ENCODE data around the gene GPS1.

GPS1 gene

DNA sequence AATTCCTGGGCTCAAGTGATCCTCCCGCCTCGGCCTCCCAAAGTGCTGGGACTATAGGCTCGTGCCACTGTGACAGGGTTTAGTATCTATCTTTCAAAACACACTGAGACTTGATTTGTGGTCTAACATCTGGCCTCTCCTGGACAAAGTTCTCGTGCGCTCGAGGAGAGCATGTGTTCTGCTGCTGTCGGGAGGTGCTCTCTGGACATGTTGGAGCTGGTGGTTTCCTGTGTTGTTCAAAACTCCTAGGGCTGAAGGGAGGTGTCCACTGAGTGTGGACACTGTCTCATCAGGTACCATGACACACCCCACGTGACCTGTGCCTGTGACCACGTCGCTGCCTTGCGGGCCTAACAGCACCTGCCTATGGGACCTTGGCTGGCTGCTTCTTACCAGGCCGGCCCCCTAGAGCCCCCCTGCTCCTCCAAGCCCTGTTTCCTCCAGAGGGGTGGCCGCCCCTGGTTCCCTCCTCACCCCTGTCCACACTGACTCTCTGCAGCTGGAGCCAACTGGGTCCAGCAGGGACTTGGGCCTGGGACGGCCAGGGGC lies 5.7 kb upstream of the GPS1 start:
- no peak for DNase-seq (ENCODE audit: low read depth in 2 of 2)

DNA sequence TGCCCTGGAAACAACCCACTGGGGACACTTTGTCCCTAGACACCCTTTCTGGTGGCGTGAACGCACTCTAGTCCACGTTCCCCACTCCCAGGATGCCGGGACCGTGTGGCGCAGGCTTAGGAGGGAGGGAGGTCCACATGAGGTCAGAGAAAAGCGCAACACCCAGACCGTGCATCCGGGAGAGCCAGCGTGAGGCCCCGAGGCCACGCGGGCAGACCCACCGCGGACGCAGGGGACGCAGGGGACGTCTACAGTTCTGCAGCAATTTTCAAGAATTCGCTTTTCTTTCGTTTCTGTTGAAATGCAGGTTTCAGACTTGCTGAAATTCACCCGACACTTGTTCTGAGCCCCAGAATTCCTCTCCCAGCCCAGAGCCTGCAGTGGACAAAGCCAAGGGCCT lies 4.8 kb upstream of the GPS1 start:
- DNase-seq (ENCODE audit: low read depth in 2 of 2) = no peak

DNA sequence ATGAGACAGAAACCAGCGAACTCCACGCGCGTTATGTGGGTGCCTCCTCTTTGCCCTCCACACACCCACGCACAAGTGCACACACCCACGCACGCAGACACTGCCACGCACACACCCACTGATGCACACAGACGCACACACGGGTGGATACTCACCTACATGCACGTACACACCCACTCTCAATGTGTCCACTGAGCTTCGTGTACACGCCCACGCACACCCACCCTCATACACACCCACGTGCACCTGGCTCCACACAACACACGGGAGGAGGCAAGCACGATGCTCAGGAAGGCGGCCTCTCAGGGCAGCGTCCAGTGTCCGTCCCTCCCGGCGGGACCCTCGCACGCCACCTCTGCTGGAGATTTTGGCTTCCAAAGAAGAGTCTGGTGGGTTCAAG lies 4.3 kb upstream of the GPS1 start:
- DNase-seq (ENCODE audit: low read depth in 2 of 2) = no peak

DNA sequence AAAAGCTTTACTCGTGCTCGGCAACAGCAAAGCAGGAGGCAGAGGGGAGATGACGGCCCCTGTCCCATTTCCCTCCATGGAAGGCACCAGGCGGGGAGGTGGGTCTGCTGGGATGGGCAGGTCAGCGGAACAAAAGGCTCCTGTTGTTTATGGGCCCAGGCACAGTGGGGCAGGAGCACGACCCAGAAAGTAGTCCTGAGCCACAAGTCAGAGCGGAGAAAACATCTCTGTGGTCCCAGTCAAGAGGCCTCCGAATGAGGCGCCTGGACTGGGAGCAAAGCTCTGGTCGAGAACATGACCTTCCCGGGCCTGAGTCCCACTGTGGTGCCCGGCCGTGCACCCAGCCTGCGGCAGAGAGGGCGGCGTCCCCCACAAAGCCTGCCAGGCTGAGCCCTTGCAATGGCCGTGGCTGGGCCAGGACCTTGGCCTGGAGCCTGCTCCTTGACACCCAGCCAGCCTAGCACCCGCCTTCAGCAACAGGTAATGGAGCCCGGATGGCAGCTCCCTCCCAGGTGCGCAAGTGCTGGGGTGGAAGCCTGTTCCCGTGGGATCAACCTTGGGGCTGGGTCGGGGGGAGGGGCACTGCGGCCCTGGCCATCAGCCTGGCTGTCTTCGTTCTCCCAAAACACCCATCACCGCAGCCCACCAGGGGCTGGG lies 3.7 kb upstream of the GPS1 start:
- no peak for DNase-seq (ENCODE audit: low read depth in 2 of 2)

DNA sequence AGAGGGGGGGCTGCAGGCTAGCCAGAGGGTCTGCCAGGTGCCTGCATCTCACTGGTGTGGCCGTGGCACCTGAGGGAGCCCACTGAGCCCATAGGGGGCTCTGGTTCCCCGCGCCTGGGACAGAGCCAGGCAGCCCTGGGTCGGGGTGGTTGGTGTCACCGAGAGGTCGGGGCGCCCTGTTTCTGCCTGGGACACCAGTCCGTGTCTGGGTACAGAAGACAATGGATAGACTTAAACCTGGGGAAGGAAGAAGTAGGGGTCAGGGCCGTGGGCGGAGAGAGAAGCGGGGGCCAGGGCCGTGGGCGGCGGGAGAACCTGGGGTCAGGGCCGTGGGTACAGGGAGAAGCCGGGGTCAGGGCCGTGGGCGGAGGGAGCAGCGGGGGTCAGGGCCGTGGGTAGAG lies 3.1 kb upstream of the GPS1 start:
- DNase-seq (ENCODE audit: low read depth in 2 of 2) = no peak

DNA sequence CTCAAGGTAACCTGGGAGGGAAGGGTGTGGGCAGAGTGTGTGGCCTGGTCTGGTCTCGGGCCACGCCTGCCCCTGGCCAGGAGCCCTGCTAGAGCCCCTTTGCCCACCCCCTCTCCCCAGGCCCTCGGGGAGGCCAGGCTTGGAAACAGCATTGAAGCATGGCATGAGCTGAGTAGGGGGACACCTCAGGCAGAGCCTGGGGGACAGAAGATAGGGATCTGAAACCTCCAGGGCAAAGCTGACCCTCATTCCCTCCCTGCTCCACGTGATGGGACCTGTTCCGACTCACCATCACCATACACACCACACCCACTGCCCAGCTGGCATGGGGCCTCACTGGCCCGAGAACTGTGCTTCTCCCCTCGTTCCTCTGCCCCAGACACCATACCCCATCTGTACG lies 2.6 kb upstream of the GPS1 start:
- no peak for DNase-seq (ENCODE audit: low read depth in 2 of 2)

DNA sequence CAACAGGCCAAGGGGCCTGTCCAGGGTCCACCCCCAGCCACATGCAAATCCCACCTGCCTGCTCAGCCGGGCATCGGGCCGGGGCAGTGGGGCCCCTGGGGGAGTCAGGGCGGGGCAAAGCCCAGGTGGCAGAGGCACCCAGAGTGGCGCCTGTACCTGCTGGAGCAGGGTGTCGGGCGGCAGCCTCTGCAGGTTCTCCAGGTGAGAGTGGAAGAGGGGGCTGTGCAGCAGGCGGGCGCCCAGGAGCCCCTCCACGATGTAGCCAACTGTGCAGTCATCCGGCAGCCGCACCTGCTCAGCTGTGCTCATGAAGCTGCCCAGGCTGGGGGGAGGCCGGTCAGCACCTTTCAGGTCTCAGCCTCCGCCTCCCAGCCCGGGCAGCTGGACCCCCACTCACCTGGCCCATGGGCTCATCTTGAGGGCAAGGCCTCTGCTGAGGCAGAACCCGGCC lies 2.2 kb upstream of the GPS1 start:
- no peak for DNase-seq (ENCODE audit: low read depth in 2 of 2)

DNA sequence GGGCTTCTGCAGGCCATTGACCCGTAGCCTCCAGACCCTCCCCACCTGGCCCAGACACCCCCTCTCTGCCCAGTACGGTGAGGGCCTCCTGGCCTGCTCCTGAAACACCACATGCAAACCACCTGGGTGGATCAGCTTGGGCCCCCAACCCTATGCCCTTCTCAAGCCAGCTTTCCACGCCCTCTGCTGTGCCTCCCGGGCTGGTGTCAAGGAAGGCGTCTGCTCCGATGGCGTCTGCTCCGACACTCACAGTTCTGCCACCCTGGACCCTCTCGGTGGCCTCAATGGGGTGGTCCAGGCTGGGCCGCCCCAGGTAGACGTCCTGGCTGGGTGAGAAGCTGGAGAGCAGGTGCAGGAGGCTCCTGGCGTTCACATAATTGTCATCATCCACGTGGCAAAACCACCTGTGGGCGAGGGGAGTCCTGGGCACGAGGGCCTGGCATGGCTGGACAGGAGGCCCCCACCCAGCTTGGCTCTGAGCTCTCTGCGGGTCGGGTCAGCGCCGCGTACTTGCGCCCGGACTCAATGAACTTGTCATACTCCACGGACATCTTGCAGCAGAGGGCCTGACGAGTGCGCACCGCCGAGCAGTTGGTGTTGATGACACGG lies 1.4 kb upstream of the GPS1 start:
- DNase-seq (ENCODE audit: low read depth in 2 of 2) = no peak

DNA sequence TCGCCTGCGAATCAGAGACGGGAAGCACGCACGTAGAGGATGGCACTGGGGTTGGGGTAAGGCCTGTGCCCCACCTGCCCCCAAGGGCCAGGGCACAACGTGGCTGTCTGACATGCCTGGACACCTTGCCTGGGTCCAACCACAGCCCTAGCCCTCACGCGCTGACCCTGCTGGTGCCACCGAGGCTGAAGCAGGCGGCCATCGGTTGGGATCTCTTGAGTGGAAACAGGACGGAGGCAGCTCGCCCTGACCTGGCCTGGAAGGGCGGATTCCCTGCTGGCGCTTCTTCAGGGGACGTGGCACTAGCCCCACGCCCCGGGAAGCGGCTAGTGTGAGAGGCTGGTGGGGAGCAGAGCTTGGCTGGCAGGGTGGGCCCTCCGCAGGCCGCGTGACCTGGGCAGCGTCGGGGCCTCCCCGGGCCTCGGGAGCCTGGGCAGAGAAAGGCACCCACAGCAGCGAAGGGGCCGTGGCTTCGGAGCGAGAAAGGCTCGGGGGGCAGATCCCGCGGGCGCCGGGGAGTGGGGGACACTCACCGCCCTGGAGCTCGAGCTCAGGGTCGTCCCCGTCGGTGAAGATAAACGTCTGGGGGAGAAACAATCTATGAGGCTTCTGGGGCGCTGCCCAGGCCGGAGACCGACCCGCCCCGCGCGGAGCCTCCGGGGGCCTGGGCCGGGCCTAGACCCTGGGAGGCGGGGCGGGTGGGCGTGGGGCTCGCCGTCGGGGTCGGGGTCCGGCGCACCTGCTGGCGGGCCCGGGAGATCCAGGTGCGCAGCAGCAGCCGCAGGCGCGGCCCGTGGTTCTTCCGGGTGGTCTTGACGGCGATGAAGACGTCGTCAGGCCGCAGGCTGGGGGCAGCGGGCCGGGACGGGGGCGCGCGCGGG lies 697 bp upstream of the GPS1 start:
- DNase-seq (ENCODE audit: low read depth in 2 of 2) = no peak

DNA sequence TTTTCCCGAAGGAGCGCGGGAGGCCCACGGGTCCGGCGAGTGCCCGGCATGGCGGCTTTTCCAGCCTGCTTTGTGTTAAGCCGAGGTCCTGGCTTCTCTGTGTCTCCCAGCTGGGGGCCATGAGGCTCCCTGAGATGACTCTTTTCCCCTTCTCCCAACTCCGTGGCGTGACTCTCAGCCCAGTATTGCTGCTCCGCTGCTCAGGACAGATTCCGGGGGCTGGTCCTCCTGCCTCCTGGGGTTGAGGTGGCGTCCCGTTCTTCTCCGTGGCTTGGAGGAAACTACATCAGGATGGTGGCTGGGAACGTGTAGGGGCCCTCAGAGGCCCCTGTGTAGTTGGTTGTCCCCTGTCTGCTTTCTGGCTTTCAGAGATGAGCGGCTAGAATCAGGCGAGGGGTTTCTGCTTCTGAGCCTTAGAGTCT lies 951 bp downstream of the GPS1 start:
- no peak for DNase-seq (ENCODE audit: low read depth in 2 of 2)

DNA sequence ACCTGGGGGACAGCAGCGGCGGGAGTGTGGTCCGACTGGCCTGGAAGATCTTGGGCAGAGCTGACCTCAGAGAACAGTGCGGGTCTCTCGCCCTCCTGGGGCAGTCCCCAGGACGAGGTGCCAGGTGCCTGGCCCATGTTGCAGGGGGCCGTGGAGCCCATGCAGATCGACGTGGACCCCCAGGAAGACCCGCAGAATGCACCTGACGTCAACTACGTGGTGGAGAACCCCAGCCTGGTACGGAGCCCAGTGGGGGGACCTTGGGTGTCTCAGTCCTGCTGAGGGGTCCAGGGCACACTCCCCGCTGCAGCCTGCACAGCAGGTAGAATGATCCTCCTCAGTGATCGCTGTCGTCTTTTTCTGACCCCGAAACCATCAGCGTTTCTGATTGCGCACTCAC lies 1.4 kb downstream of the GPS1 start:
- DNase-seq (ENCODE audit: low read depth in 2 of 2) = no peak

DNA sequence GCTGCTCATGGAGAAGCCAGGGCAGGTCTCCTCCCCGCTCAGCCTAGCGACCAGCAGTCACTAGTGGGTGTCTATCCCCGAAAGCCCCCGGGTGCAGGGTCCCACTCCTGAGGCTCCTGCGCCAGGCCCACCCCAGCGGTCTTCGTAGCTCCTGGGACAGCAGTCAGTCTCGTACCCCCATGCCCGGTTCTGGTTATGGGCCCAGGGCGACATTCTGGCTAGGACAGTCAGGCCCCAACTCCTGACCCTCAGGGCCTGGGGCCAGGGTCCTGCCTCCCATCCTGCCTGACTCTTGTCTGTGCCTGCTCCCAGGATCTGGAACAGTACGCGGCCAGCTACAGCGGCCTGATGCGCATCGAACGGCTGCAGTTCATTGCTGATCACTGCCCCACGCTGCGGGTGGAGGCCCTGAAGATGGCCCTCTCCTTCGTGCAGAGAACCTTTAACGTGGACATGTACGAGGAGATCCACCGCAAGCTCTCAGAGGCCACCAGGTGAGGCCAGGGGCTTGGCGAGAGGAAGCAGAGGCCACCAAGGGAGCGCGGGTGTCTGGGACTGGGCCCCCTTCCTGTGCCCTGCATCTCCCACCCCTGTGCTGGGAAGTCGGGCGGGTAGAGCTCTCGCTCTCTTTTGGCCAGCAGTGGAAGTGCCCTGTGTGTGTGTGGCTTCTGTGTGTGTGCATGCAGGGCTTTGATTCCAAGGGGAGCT lies 2.0 kb downstream of the GPS1 start:
- DNase-seq (ENCODE audit: low read depth in 2 of 2) = no peak

DNA sequence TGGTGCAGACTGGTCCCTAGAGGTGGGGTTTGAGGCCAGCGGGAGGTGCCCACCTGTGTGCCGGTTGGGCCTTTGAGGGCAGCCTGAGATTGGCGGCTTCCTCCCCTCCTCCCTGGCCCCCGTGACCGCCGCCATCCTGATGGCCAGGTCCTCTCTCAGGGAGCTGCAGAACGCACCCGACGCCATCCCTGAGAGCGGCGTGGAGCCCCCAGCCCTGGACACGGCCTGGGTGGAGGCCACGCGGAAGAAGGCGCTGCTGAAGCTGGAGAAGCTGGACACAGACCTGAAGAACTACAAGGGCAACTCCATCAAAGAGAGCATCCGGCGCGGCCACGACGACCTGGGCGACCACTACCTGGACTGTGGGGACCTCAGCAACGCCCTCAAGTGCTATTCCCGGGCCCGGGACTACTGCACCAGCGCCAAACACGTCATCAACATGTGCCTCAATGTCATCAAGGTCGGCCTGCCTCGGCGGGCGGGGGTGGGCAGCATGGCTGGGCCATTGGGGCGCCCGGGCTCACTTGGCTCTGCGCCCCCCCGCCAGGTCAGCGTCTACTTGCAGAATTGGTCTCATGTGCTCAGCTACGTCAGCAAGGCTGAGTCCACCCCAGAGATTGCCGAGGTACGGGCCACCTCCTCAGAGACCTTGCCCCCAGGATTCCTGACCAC lies 2.8 kb downstream of the GPS1 start:
- no peak for DNase-seq (ENCODE audit: low read depth in 2 of 2)

DNA sequence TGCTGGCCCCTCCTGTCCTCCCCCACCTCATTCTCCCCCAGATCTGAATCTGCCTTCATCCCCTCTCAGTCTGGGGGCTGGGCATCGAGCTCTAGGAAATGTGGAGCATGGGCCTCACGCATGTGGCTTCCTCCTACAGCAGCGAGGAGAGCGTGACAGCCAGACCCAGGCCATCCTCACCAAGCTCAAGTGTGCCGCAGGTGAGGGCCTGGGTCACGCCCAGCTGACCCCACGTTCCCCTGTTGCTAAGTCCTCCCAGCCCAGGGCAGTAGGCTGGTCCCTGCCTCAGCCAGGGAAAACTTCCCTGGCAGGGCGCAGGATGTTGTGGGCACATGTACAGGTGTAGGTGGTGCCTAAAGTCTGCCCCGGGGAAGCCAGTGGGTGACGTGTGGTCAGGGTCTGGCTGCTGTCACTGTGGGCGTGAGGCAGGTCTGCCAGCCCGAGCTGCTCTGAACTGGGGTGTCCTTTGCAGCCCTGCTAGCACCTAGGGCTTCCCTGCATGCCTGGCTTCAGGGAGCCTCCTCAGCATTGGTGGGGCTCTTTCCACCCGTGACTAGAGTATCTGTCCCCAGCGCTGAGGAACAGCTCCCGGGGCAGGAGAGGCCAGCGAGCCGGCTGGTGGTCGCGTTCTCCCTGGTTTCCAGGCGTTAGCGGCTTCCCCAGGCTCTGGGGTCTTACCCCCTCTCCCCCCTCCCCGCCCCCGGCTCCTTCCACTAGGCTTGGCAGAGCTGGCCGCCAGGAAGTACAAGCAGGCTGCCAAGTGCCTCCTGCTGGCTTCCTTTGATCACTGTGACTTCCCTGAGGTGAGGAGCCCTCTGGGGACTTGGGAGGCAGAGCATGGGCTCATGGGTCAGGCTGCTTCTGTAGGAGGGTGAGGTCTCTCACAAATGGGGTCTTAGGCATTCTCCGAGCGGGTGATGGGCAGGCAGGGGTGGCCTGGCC lies 3.6 kb downstream of the GPS1 start:
- DNase-seq (ENCODE audit: low read depth in 2 of 2) = no peak

DNA sequence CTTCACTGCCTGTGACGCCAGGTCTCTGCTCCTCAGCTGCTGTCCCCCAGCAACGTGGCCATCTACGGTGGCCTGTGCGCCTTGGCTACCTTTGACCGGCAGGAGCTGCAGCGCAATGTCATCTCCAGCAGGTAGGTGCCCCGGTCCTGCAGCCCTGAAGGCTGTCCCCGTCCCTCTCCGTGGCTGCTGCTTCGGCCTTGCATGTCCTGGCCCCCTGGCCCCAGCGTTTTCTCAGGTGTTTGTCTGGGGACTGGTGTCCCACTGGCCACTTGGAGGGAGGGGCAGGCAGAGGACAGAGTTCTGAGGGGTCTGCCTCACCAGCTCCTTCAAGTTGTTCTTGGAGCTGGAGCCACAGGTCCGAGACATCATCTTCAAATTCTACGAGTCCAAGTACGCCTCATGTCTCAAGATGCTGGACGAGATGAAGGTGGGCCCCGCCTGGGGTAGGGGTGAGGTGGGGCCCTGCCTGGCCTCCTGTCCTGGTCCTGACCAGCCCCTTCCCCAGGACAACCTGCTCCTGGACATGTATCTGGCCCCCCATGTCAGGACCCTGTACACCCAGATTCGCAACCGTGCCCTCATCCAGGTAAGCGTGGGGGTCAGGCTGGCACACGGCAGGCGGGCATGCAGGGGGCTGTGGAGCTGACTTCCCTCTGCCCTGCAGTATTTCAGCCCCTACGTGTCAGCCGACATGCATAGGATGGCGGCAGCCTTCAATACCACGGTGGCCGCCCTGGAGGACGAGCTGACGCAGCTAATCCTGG lies 4.4 kb downstream of the GPS1 start:
- DNase-seq (ENCODE audit: low read depth in 2 of 2) = no peak

DNA sequence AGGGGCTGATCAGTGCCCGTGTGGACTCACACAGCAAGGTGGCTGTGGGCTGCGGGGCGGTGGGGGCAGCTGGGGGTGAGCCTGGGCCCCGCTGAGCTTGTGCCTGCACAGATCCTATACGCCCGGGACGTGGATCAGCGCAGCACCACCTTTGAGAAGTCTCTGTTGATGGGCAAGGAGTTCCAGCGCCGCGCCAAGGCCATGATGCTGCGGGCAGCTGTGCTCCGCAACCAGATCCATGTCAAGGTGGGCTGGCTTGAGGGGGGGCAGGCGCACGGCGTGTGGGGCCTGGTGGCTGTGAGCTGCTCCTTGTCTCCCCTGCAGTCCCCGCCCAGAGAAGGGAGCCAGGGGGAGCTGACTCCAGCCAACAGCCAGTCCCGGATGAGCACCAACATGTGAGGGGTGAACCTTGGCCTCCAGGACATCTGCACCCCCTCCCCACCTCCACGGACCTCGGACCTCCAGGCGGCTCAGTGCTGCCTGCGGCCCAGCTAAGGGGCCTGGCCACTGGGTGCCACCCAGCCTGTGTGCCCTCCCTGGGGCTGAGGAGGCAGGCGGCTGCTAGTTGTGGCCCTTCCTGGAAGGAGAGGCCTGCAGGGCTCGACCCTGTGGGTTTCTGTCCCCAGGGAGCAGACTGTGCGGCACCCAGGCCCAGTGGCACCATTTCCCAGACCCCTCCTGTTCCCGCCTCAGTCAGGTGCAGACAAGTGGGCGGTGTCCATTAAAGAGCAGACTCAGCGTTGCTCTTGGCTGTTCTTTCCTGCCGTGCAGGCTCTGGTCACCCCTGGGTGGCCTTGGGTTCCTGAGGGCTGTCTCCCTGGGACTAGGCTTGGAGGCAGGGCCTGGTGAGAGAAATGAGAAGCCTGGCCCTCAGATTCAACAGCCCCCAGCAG lies 5.3 kb downstream of the GPS1 start:
- DNase-seq (ENCODE audit: low read depth in 2 of 2) = no peak

DNA sequence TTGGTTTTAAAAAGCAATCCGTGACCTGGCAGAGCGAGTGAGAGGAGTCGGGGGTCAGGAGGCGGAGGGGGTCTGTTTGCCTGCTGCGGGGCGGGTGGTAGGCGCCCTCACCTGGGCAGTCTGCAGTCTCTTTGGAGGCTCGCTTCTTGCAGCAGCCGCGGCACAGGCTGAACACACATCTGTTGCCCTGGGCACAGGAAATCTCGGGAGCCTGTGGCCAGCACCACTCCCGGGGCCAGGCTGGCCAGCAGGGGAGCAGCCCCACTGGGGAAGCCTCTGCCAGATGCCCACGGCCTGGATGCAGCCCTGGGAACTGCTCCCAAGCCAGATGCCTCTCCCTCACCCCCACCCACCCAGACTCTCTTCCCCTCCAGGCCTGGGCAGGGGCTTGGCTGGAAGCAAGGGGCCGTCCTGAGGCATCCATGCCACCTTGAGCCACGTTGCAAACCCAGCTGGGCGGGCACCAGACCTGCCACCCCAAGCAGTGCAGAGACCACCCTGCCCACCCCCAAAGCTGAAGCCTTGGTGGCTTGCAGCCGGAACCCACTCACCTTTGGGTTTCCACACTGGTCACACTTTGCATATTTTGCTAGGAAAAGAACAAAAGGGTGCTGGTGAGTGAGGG lies 6.6 kb downstream of the GPS1 start:
- DNase-seq (ENCODE audit: low read depth in 2 of 2) = no peak

DNA sequence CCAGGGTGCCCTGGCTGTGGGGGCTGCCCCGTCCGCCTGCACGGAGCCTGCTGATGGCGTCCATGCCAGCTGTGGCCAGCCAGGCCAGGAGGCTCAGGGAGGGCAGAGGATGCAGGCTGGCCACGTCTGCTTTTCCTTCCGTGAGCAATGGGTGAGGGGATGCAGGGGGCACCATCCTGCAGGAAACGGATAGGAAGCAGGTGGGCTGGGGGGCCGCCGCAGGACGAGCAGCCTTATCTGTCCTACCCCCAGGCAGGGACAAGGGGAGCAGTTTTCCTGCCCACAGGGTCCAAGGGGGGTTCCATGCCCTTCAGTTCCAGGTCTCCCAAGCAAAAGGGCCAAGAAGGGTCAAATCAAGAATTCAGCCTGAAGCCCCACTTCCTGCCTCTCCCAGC lies 7.2 kb downstream of the GPS1 start:
- DNase-seq (ENCODE audit: low read depth in 2 of 2) = no peak

Measured in stimulated activated CD4-positive, alpha-beta T cell treated with anti-CD3 and anti-CD28 coated beads, Interleukin-15, amount 100 ng/mL, for 48 hours (primary cell).